K562 (cell line): Measurements from ENCODE around the gene ZNF213. TPM values are rescaled to one million over a fixed set of nuclear protein-coding genes. Genes with fewer than 3 reads are reported as not detected.
A peak's percentile ranks its signal among the peaks of the same experiment; 100 is the strongest.

Source experiments
- C11orf30 ChIP-seq: fragments of 450-650 bp; IDR thresholded peaks from 2 replicates; pipeline ENCODE4 v1.6.1; 2016; ENCODE audit warnings: low read depth, mild to moderate bottlenecking
- CEBPB ChIP-seq: fragments of 450-650 bp; IDR thresholded peaks from 2 replicates; pipeline ENCODE4 v1.6.1; 2016; ENCODE audit warnings: missing genetic modification characterization, missing compliant biosample characterization
- EP400 ChIP-seq: fragments of 450-650 bp; IDR thresholded peaks from 2 replicates; pipeline ENCODE4 v1.6.1; 2017; ENCODE audit warnings: antibody characterized with exemption, mild to moderate bottlenecking, moderate library complexity
- FOXA3 ChIP-seq, 2 experiments: fragments of 450-650 bp in 1 of 2; sonication (generic) in 1 of 2; formaldehyde crosslinking; IDR thresholded peaks in 1 of 2; conservative IDR thresholded peaks in 1 of 2; 2 replicates each; pipeline versions ENCODE4 v1.4.0 to v1.8.0; 2020 to 2022; ENCODE audit warnings: mild to moderate bottlenecking in 2 of 2, missing genetic modification reagents in 1 of 2
- GATA2 ChIP-seq: sonication (generic); formaldehyde crosslinking; IDR thresholded peaks from 2 replicates; pipeline ENCODE4 v1.4.0; 2020; ENCODE audit warnings: mild to moderate bottlenecking, missing genetic modification reagents
- HNRNPL ChIP-seq: fragments of 200-400 bp; formaldehyde crosslinking; IDR thresholded peaks from 2 replicates; pipeline ENCODE4 v1.6.1; 2017; ENCODE audit warnings: low read depth, mild to moderate bottlenecking, low read length
- NR2C2 ChIP-seq, 2 experiments: fragments of 200-800 bp in 1 of 2; sonication (Bioruptor generic) in 1 of 2; sonication (generic) in 1 of 2; formaldehyde crosslinking in 1 of 2; IDR thresholded peaks; 2 replicates each; pipeline versions ENCODE4 v1.6.1 to v1.8.0; 2016 to 2022; ENCODE audit warnings: mild to moderate bottlenecking in 1 of 2, missing compliant biosample characterization in 1 of 2, missing genetic modification characterization in 1 of 2, missing genetic modification reagents in 1 of 2
- NRF1 ChIP-seq, 2 experiments: fragments of 450-650 bp; IDR thresholded peaks in 1 of 2; conservative IDR thresholded peaks in 1 of 2; 2 replicates each; pipeline ENCODE4 v1.6.1; 2014; ENCODE audit warnings: mild to moderate bottlenecking in 2 of 2
- PCBP1 ChIP-seq: fragments of 200-400 bp; formaldehyde crosslinking; IDR thresholded peaks from 2 replicates; pipeline ENCODE4 v1.6.1; 2018; ENCODE audit warnings: mild to moderate bottlenecking, low read depth, low read length; ENCODE audit not compliant: poor library complexity, severe bottlenecking
- RAD51 ChIP-seq: fragments of 450-650 bp; IDR thresholded peaks from 2 replicates; pipeline ENCODE4 v1.7.1; 2016; ENCODE audit warnings: low read depth, mild to moderate bottlenecking, borderline replicate concordance
- RBM25 ChIP-seq: fragments of 200-400 bp; formaldehyde crosslinking; IDR thresholded peaks from 2 replicates; pipeline ENCODE4 v1.6.1; 2018; ENCODE audit warnings: low read length, low read depth, moderate library complexity; ENCODE audit not compliant: severe bottlenecking
- RCOR1 ChIP-seq, 2 experiments: IDR thresholded peaks; 2 replicates each; pipeline ENCODE4 v1.6.1; 2012; ENCODE audit warnings: low read depth in 2 of 2, low read length in 2 of 2, borderline replicate concordance in 1 of 2, improper control_type of control experiment in 1 of 2
- RFX5 ChIP-seq: IDR thresholded peaks from 2 replicates; pipeline ENCODE4 v1.6.1; 2011; ENCODE audit warnings: low read depth, mild to moderate bottlenecking, improper control_type of control experiment, low read length
- SAFB2 ChIP-seq: fragments of 200-400 bp; formaldehyde crosslinking; IDR thresholded peaks from 2 replicates; pipeline ENCODE4 v1.6.1; 2018; ENCODE audit warnings: borderline replicate concordance, low read length, low read depth, moderate library complexity; ENCODE audit not compliant: severe bottlenecking
- SMARCA5 ChIP-seq: fragments of 450-650 bp; IDR thresholded peaks from 2 replicates; pipeline ENCODE4 v1.6.1; 2016
- TEAD2 ChIP-seq: fragments of 450-650 bp; IDR thresholded peaks from 2 replicates; pipeline ENCODE4 v1.6.1; 2016; ENCODE audit warnings: missing genetic modification characterization, control low read depth, missing compliant biosample characterization
- ZFPM2 ChIP-seq: fragments of 250-450 bp; sonication (Bioruptor Pico); IDR thresholded peaks from 2 replicates; pipeline ENCODE4 v1.5.1; 2022; ENCODE audit warnings: mild to moderate bottlenecking
- ZFX ChIP-seq: sonication (generic); formaldehyde crosslinking; IDR thresholded peaks from 2 replicates; pipeline ENCODE4 v1.8.0; 2022; ENCODE audit warnings: mild to moderate bottlenecking, missing genetic modification reagents, moderate library complexity
- ZNF143 ChIP-seq: sonication (generic); formaldehyde crosslinking; IDR thresholded peaks from 2 replicates; pipeline ENCODE4 v1.9.0; 2022; ENCODE audit warnings: mild to moderate bottlenecking, missing genetic modification reagents
- ZNF3 ChIP-seq: fragments of 250-450 bp; sonication (Bioruptor Pico); IDR thresholded peaks from 2 replicates; pipeline ENCODE4 v1.5.0; 2021; ENCODE audit warnings: mild to moderate bottlenecking, moderate library complexity
- ZNF41 ChIP-seq: fragments of 250-450 bp; sonication (Bioruptor Pico); conservative IDR thresholded peaks from 2 replicates; pipeline ENCODE4 v1.4.0; 2020; ENCODE audit warnings: mild to moderate bottlenecking
- ZNF431 ChIP-seq: sonication (generic); formaldehyde crosslinking; IDR thresholded peaks from 2 replicates; pipeline ENCODE4 v1.8.0; 2022; ENCODE audit warnings: mild to moderate bottlenecking, missing genetic modification reagents
- ZNF583 ChIP-seq: fragments of 250-450 bp; sonication (Bioruptor Pico); IDR thresholded peaks from 2 replicates; pipeline ENCODE4 v1.4.0; 2020
- ZNF639 ChIP-seq, 2 experiments: fragments of 200-800 bp in 1 of 2; sonication (Bioruptor generic) in 1 of 2; sonication (generic) in 1 of 2; formaldehyde crosslinking in 1 of 2; IDR thresholded peaks in 1 of 2; conservative IDR thresholded peaks in 1 of 2; 2 replicates each; pipeline versions ENCODE4 v1.5.0 to v1.6.1; 2016 to 2020; ENCODE audit warnings: missing compliant biosample characterization in 1 of 2, missing genetic modification characterization in 1 of 2, missing genetic modification reagents in 1 of 2
- ZNF699 ChIP-seq: fragments of 250-450 bp; sonication (Bioruptor Pico); IDR thresholded peaks from 2 replicates; pipeline ENCODE4 v1.8.0; 2021; ENCODE audit warnings: mild to moderate bottlenecking, moderate library complexity; ENCODE audit not compliant: insufficient replicate concordance
- polyA plus RNA-seq, 8 experiments: library from polyadenylated mRNA; depleted of rRNA in 4 of 8; stranded (reverse) in 5 of 8; unstranded in 3 of 8; fragments of >200 nt; fragmentation: Nextera tagmentation in 2 of 8; fragmentation: Illumina TruSeq in 1 of 8; extraction: Ambion mirVana in 2 of 8; extraction: Trizol in 1 of 8; gene quantifications; 2 replicates each; pipeline versions ENCODE4 v1.2.1 to v1.2.3, GENCODE V29; 2011 to 2014; ENCODE audit warnings: inconsistent platforms in 1 of 8, missing spikeins in 1 of 8
- total RNA-seq, 7 experiments: library from RNA; depleted of rRNA in 6 of 7; stranded (reverse); fragments of >200 nt in 6 of 7; fragmentation: Illumina TruSeq in 2 of 7; extraction: Trizol in 2 of 7; gene quantifications; 2 replicates each; pipeline versions ENCODE4 v1.2.1 to v1.2.3, GENCODE V29; 2011 to 2021; ENCODE audit warnings: low replicate concordance in 1 of 7
- TF ChIP-seq, protein P1 (sequence below), 2 experiments: fragments of 450-650 bp in 1 of 2; sonication (generic) in 1 of 2; formaldehyde crosslinking in 1 of 2; IDR thresholded peaks in 1 of 2; conservative IDR thresholded peaks in 1 of 2; 2 replicates each; pipeline versions ENCODE4 v1.6.1 to v1.8.1; 2016 to 2023; ENCODE audit warnings: mild to moderate bottlenecking in 2 of 2, moderate library complexity in 2 of 2, inconsistent platforms in 1 of 2, missing genetic modification reagents in 1 of 2

The ZNF213 gene
- total and polyA plus RNA-seq, 9 of the 15 experiments (the other 6 are each of a cell fraction or from before 2014, with no cell fraction given): 0.49 to 10.0 (median 1.8) TPM

DNA sequence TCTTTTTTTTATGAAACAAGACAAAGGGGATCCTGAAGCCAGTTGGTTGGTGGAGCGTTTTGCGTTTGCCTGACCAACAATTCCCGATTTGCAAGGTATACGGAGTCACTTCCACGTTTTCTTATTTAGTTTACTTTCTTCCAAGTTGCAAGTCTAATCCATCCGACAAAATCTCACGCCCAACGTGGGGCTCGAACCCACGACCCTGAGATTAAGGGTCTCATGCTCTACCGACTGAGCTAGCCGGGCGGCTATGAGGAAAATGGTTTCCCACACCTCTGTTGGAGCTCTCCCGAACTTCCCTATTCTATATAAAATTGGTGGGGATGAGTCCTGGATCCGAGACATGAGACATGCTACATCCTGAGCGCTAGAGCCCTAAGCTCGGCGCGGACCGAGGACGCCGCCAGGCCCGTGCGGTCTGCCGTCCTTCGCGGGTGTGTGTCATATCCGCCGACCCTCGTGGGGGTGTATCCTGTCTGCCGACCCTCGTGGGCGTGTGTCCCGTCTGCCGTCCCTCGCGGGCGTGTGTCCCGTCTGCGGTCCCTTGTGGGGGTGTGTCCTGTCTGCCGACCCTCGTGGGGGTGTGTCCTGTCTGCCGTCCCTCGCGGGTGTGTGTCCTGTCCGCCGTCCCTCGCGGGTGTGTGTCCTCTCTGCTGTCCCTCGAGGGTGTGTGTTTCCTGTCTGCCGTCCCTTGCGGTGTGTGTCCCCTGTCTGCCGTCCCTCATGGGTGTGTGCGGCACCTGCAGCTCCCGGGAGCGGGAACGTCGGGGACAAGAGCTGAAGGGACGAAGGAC, 22.6 kb downstream of the ZNF213 start (continued):
- no peak for TF ChIP-seq ZNF639 (CRISPR knock-in tag; conservative IDR thresholded peaks at IDR 0.05 in 1 of 2, IDR thresholded peaks at IDR 0.05 in 1 of 2)
- no peak for TF ChIP-seq SAFB2
- no peak for TF ChIP-seq ZFPM2 (CRISPR knock-in tag)
- no peak for TF ChIP-seq ZNF583 (CRISPR knock-in tag)
- no peak for TF ChIP-seq NR2C2 (CRISPR knock-in tag; IDR thresholded peaks at IDR 0.05)
- no peak for TF ChIP-seq NR2C2 (tag; IDR thresholded peaks at IDR 0.05)
- no peak for TF ChIP-seq GATA2 (CRISPR knock-in tag)
- no peak for TF ChIP-seq RBM25
- TF ChIP-seq ZNF143 (CRISPR knock-in tag): no peak
- no peak for TF ChIP-seq ZNF699 (CRISPR knock-in tag)
- peak in 1 of 2 experiments; percentile 61; a peak in 1 of 4 replicates for TF ChIP-seq RCOR1 (IDR thresholded peaks at IDR 0.05; ENCODE audit: borderline replicate concordance in 1 of 2, low read depth in 2 of 2, low read length in 2 of 2)
- TF ChIP-seq ZNF41 (CRISPR knock-in tag): no peak
- peak; percentile 52; the same call in 1 of the 2 replicates for TF ChIP-seq RFX5
- no peak for TF ChIP-seq PCBP1
- TF ChIP-seq SMARCA5: peak; percentile 82
- TF ChIP-seq NRF1 (conservative IDR thresholded peaks at IDR 0.05 in 1 of 2, IDR thresholded peaks at IDR 0.05 in 1 of 2): peak in 1 of 2 experiments; percentile 29; a peak in 1 of 4 replicates
- TF ChIP-seq EP400: 0 out of 2 replicates have a peak, but pooled peaks have one; percentile 40
- peak; percentile 10; the same call in 1 of the 2 replicates for TF ChIP-seq ZFX (CRISPR knock-in tag)
- no peak for TF ChIP-seq ZNF3 (CRISPR knock-in tag)
- TF ChIP-seq HNRNPL: no peak
- 0 out of 2 replicates have a peak, but pooled peaks have one; percentile 33 for TF ChIP-seq ZNF431 (CRISPR knock-in tag)
- TF ChIP-seq FOXA3 (CRISPR knock-in tag; conservative IDR thresholded peaks at IDR 0.05 in 1 of 2, IDR thresholded peaks at IDR 0.05 in 1 of 2): 0 out of 4 replicates have a peak, but pooled peaks of 1 of the 2 experiments have one; percentile 16
- TF ChIP-seq RAD51: no peak
- TF ChIP-seq C11orf30: no peak
- no peak for TF ChIP-seq TEAD2 (tag)
- TF ChIP-seq, protein P1, sequence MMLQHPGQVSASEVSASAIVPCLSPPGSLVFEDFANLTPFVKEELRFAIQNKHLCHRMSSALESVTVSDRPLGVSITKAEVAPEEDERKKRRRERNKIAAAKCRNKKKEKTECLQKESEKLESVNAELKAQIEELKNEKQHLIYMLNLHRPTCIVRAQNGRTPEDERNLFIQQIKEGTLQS (IDR thresholded peaks at IDR 0.05): no peak; the same call in 1 of the 2 replicates
- TF ChIP-seq, protein P1 (CRISPR knock-in tag; conservative IDR thresholded peaks at IDR 0.05): no peak
- TF ChIP-seq CEBPB (tag): no peak
